HepG2 (cell line): ENCODE results near the gene NFATC1. TPM values are rescaled to one million over a fixed set of nuclear protein-coding genes. Genes with fewer than 3 reads are reported as not detected.

Experiments used
- ATAC-seq: fragments of 200-7000 bp; cut with Tn5 transposase; 3 replicates; pipeline ENCODE4 v1.9.1; 2020; ENCODE audit warnings: mild to moderate bottlenecking, moderate library complexity
- BruUV-seq: library from RNA; stranded (reverse); fragments of 400-500 nt; replicated peaks from 2 replicates; lab custom pipeline; 2021; lab: Mats Ljungman, UMichigan
- CTCF ChIA-PET: fragments of 300-600 bp; formaldehyde crosslinking; extraction: SDS; loops from one replicate; lab custom pipeline; 2021; ENCODE audit warnings: low total read pairs, inconsistent platforms, low intra/inter-chr PET ratio; lab: Yijun Ruan, JAX
- POLR2A ChIA-PET: fragments of 350-600 bp; sonication (Branson Sonifier 250); formaldehyde crosslinking; loops from one replicate; lab custom pipeline; 2020; ENCODE audit warnings: antibody characterized with exemption, inconsistent platforms; lab: Yijun Ruan, JAX
- DNase-seq: peaks from one replicate; pipeline ENCODE4 v3.0.0-alpha.2; 2015; ENCODE audit warnings: low spot score
- FAIRE-seq: peaks from 3 replicates; lab custom pipeline; 2011; peaks lifted over from hg19 to GRCh38; lab: Jason Lieb, UNC
- H2AFZ ChIP-seq: one replicate; pipeline ENCODE4 v1.6.1; 2011; ENCODE audit warnings: low read length, inconsistent platforms
- H3K27ac ChIP-seq: fragments of 300-600 bp; 3 replicates; pipeline ENCODE4 v1.8.0; 2011; ENCODE audit warnings: mixed run types, mild to moderate bottlenecking, mixed read lengths, low read length, inconsistent platforms; ENCODE audit not compliant: insufficient read depth; ENCODE audit errors: extremely low read length
- H3K27me3 ChIP-seq, 2 experiments: fragments of 200-600 bp in 1 of 2; 2 replicates in 1 of 2; 3 replicates in 1 of 2; pipeline versions ENCODE4 v1.6.0 to v1.8.0; 2011; ENCODE audit warnings: low read length in 2 of 2, mild to moderate bottlenecking in 2 of 2, moderate library complexity in 2 of 2, inconsistent platforms in 1 of 2; ENCODE audit not compliant: insufficient read depth in 2 of 2, control insufficient read depth in 1 of 2
- H3K36me3 ChIP-seq, 2 experiments: fragments of 200-600 bp in 1 of 2; replicated peaks in 1 of 2; 2 replicates in 1 of 2; 3 replicates in 1 of 2; pipeline versions ENCODE4 v1.5.1 to v1.8.0; 2011; ENCODE audit warnings: low read length in 2 of 2, inconsistent platforms in 1 of 2; ENCODE audit not compliant: insufficient read depth in 2 of 2, control insufficient read depth in 1 of 2
- H3K4me1 ChIP-seq: 2 replicates; pipeline ENCODE4 v1.5.1; 2012; ENCODE audit warnings: low read length, inconsistent platforms; ENCODE audit not compliant: insufficient read depth
- H3K4me2 ChIP-seq: 2 replicates; pipeline ENCODE4 v1.6.0; 2011; ENCODE audit warnings: low read depth, low read length, inconsistent platforms
- H3K4me3 ChIP-seq, 3 experiments: fragments of 200-600 bp in 1 of 3; sonication (generic), shearing (Covaris generic) in 1 of 3; replicated peaks in 1 of 3; 2 replicates each; pipeline ENCODE4 v1.5.1; 2011 to 2016; ENCODE audit warnings: low read length in 3 of 3, inconsistent platforms in 2 of 3, low read depth in 2 of 3, mild to moderate bottlenecking in 2 of 3, control low read depth in 1 of 3, mixed read lengths in 1 of 3; ENCODE audit not compliant: insufficient read depth in 1 of 3
- H3K79me2 ChIP-seq: one replicate; pipeline ENCODE4 v1.6.1; 2011; ENCODE audit warnings: low read length, inconsistent platforms; ENCODE audit not compliant: insufficient read depth
- H3K9ac ChIP-seq: 2 replicates; pipeline ENCODE4 v1.6.0; 2011; ENCODE audit warnings: mild to moderate bottlenecking, low read depth, low read length, inconsistent platforms; ENCODE audit not compliant: insufficient read depth
- H3K9me3 ChIP-seq: 2 replicates; pipeline ENCODE4 v1.5.1; 2012; ENCODE audit warnings: mild to moderate bottlenecking, low read length
- H4K20me1 ChIP-seq: 2 replicates; pipeline ENCODE4 v1.6.0; 2011; ENCODE audit warnings: inconsistent platforms, mild to moderate bottlenecking, low read length, moderate library complexity; ENCODE audit not compliant: insufficient read depth
- ATF5 ChIP-seq: sonication (generic); formaldehyde crosslinking; IDR thresholded peaks from 2 replicates; pipeline ENCODE4 v1.4.0; 2020; ENCODE audit warnings: mild to moderate bottlenecking, low read depth, missing genetic modification reagents
- CSRNP1 ChIP-seq: sonication (generic); formaldehyde crosslinking; IDR thresholded peaks from 2 replicates; pipeline ENCODE4 v1.8.1; 2023; ENCODE audit warnings: mild to moderate bottlenecking, missing genetic modification reagents
- HDAC1 ChIP-seq: sonication (generic); formaldehyde crosslinking; IDR thresholded peaks from 2 replicates; pipeline ENCODE4 v1.5.1; 2020; ENCODE audit warnings: mild to moderate bottlenecking, missing genetic modification reagents
- MTF1 ChIP-seq: sonication (generic); formaldehyde crosslinking; IDR thresholded peaks from 2 replicates; pipeline ENCODE4 v1.5.0; 2020; ENCODE audit warnings: missing genetic modification reagents
- SRSF1 ChIP-seq: fragments of 200-400 bp; formaldehyde crosslinking; optimal IDR thresholded peaks from 2 replicates; pipeline ENCODE3; 2017; ENCODE audit warnings: mild to moderate bottlenecking, low read depth, low read length, moderate library complexity
- SRY ChIP-seq: sonication (generic); formaldehyde crosslinking; IDR thresholded peaks from 2 replicates; pipeline ENCODE4 v1.8.0; 2022; ENCODE audit warnings: mild to moderate bottlenecking, missing genetic modification reagents
- YY1 ChIP-seq: IDR thresholded peaks from 2 replicates; pipeline ENCODE4 v1.6.1; 2011; ENCODE audit warnings: low read length, low read depth, moderate library complexity, mild to moderate bottlenecking; ENCODE audit not compliant: insufficient read depth, insufficient replicate concordance
- ZBTB43 ChIP-seq: sonication (generic); formaldehyde crosslinking; conservative IDR thresholded peaks from 2 replicates; pipeline ENCODE4 v1.4.0; 2020; ENCODE audit warnings: missing genetic modification reagents
- ZNF160 ChIP-seq: sonication (generic); formaldehyde crosslinking; IDR thresholded peaks from 2 replicates; pipeline ENCODE4 v1.8.0; 2022; ENCODE audit warnings: mild to moderate bottlenecking, inconsistent platforms, missing genetic modification reagents
- ZNF224 ChIP-seq: sonication (generic); formaldehyde crosslinking; IDR thresholded peaks from 2 replicates; pipeline ENCODE4 v1.5.0; 2020; ENCODE audit warnings: mild to moderate bottlenecking, missing genetic modification reagents
- ZNF251 ChIP-seq: sonication (generic); formaldehyde crosslinking; IDR thresholded peaks from 2 replicates; pipeline ENCODE4 v1.9.0; 2021; ENCODE audit warnings: mild to moderate bottlenecking, missing genetic modification reagents
- ZNF350 ChIP-seq: sonication (generic); formaldehyde crosslinking; IDR thresholded peaks from 2 replicates; pipeline ENCODE4 v1.4.0; 2020; ENCODE audit warnings: mild to moderate bottlenecking, low read depth, missing genetic modification reagents, borderline replicate concordance
- ZNF460 ChIP-seq: sonication (generic); formaldehyde crosslinking; IDR thresholded peaks from 2 replicates; pipeline ENCODE4 v1.5.1; 2020; ENCODE audit warnings: missing genetic modification reagents, mild to moderate bottlenecking, borderline replicate concordance
- WGBS: methylation state at CpG from one replicate; pipeline ENCODE4 v1.1.6; 2017; ENCODE audit warnings: low lambda C conversion rate; 5-methylcytosine and 5-hydroxymethylcytosine counted together
- in situ Hi-C: cut with HindIII; loops from 2 replicates; pipeline ENCODE4 v1.10.0; 2017; ENCODE audit warnings: low pct_unique_long_range_greater_than_20kb; ENCODE audit not compliant: extremely low pct_ligation_motif_present
- intact Hi-C: fragments of 100-400 bp; cut with micrococcal nuclease; formaldehyde crosslinking; loops from one replicate; pipeline ENCODE4 v1.10.0; 2022; ENCODE audit not compliant: unreplicated experiment
- polyA plus RNA-seq, 8 experiments: library from polyadenylated mRNA; depleted of rRNA in 3 of 8; stranded (reverse) in 7 of 8; unstranded in 1 of 8; fragments of >200 nt; fragmentation: Illumina TruSeq in 4 of 8; extraction: Trizol in 4 of 8; gene quantifications; 2 replicates each; pipeline versions ENCODE4 v1.2.1 to v1.2.3, GENCODE V29; 2011 to 2016; ENCODE audit warnings: low read depth in 4 of 8, missing spikeins in 1 of 8, mixed read lengths in 1 of 8; ENCODE audit not compliant: insufficient read depth in 1 of 8
- total RNA-seq, 5 experiments: library from RNA; depleted of rRNA; stranded (reverse); fragments of >200 nt; fragmentation: Illumina TruSeq; extraction: Trizol; gene quantifications; 2 replicates each; pipeline ENCODE4 v1.2.3, GENCODE V29; 2016; ENCODE audit warnings: low read depth in 1 of 5

Gene NFATC1
- total and polyA plus RNA-seq, 2 of the 13 experiments (the other 11 are each of a cell fraction or from before 2014, with no cell fraction given) = not detected

- Histone ChIP-seq H3K27me3 (peaks cover 11 to 72% of the 10 kb centered on the region in 2 experiments), H4K20me1 (no peaks in the 10 kb centered on the region), H3K36me3 (no peaks in the 10 kb centered on the region), H3K27ac (no peak overlapping the region), H2AFZ (no peak overlapping the region), H3K4me3 (no peak overlapping the region), H3K79me2 (no peaks in the 10 kb centered on the region), H3K9ac (no peak overlapping the region), H3K9me3 (no peaks in the 10 kb centered on the region), H3K4me1 (no peaks in the 10 kb centered on the region), H3K4me2 (no peak overlapping the region)
- no peak for ATAC-seq
- 22% methylated on average over 4 of the region's 24 CpGs for WGBS
- in situ Hi-C loops = no loop called here
- no TSS peak for BruUV-seq
- ChIA-PET POLR2A (no interaction called here), CTCF (no interaction called here)
- TF ChIP-seq ZNF251 (CRISPR knock-in tag) (no peak), YY1 (no peak)
- no peak for FAIRE-seq
- DNase-seq = no peak
- intact Hi-C loops = no loop called here
Observed at GRCh38 chr18:79548621-79548985, 152.9 kb downstream of the NFATC1 start.

- intact Hi-C loops (no loop called here), in situ Hi-C loops (no loop called here)
- Histone ChIP-seq H3K9me3 (no peaks in the 10 kb centered on the region), H2AFZ (no peak overlapping the region), H3K36me3 (no peaks in the 10 kb centered on the region), H3K9ac (no peak overlapping the region), H3K79me2 (no peaks in the 10 kb centered on the region), H3K27me3 (peaks cover 11 to 74% of the 10 kb centered on the region in 2 experiments), H3K4me2 (no peak overlapping the region), H3K4me1 (no peaks in the 10 kb centered on the region), H3K27ac (no peak overlapping the region), H3K4me3 (no peak overlapping the region), H4K20me1 (no peaks in the 10 kb centered on the region)
- DNase-seq = no peak
- FAIRE-seq = no peak
- CTCF ChIA-PET = no interaction called here
- no TSS peak for BruUV-seq
- ATAC-seq = no peak
- TF ChIP-seq MTF1 = no peak
- no peak for TF ChIP-seq HDAC1
- TF ChIP-seq ZBTB43 = no peak
- no peak for TF ChIP-seq ZNF224
- no peak for TF ChIP-seq ZNF460
- no peak for TF ChIP-seq CSRNP1 (CRISPR knock-in tag)
- TF ChIP-seq ZNF350 (CRISPR knock-in tag) = no peak
- TF ChIP-seq ATF5 = no peak
- TF ChIP-seq SRY = no peak
- TF ChIP-seq SRSF1 = no peak
- no peak for TF ChIP-seq ZNF160
- POLR2A ChIA-PET = no interaction called here
- 27% methylated on average over 11 of the region's 31 CpGs for WGBS
Observed at GRCh38 chr18:79548986-79549637, 153.4 kb downstream of the NFATC1 start.
